Upper lobe of right lung (tissue), 1 donor: ENCODE measurements around the gene OCA2. TPM values are rescaled to one million over a fixed set of nuclear protein-coding genes. Genes with fewer than 3 reads are reported as not detected.

ENCODE experiments used
- ATAC-seq: fragments of 200-7000 bp; cut with Tn5 transposase; one replicate; pipeline ENCODE4 v1.9.1; 2020; ENCODE audit warnings: mild to moderate bottlenecking, moderate library complexity
- DNase-seq: peaks from one replicate; pipeline ENCODE4 v3.0.0-alpha.2; 2020
- H3K27ac ChIP-seq: fragments of 200-600 bp; one replicate; pipeline ENCODE4 v1.8.0; 2022
- H3K27me3 ChIP-seq: fragments of 200-600 bp; one replicate; pipeline ENCODE4 v1.8.0; 2022; ENCODE audit warnings: mild to moderate bottlenecking
- H3K36me3 ChIP-seq: fragments of 200-600 bp; one replicate; pipeline ENCODE4 v1.8.0; 2022
- H3K4me1 ChIP-seq: fragments of 200-600 bp; one replicate; pipeline ENCODE4 v1.8.0; 2022
- H3K4me3 ChIP-seq: fragments of 200-600 bp; one replicate; pipeline ENCODE4 v1.8.0; 2022; ENCODE audit warnings: mild to moderate bottlenecking
- H3K9me3 ChIP-seq: fragments of 200-600 bp; one replicate; pipeline ENCODE4 v1.8.0; 2022
- CTCF ChIP-seq: fragments of 200-600 bp; IDR thresholded peaks from one replicate; pipeline ENCODE4 v1.8.0; 2022; ENCODE audit warnings: antibody characterized with exemption
- intact Hi-C: fragments of 100-400 bp; cut with DNase I; formaldehyde crosslinking; loops from one replicate; pipeline ENCODE4 v1.11.0; 2022
- total RNA-seq: library from RNA; stranded (reverse); fragmentation: NEBNext Ultra II Directional; extraction: Animal tissue kit (Norgen Biotek cat#: 25700); gene quantifications from one replicate; pipeline ENCODE4 v1.2.1, GENCODE V29; 2021
- donor health status: DM: no; HTN: yes; CAD: no; lungs with severe emphysema.

OCA2 gene
- total RNA-seq, 1 donor from 2014 or later: 0.55 TPM

GRCh38 chr15:27774638-27775037 is 324.5 kb downstream of the OCA2 start:
- no peaks in the 10 kb centered on the region for H3K27me3 ChIP-seq
- intact Hi-C loops: no loop called here
- no peak for ATAC-seq
- H3K27ac ChIP-seq: no peak overlapping the region
- H3K4me1 ChIP-seq: no peaks in the 10 kb centered on the region
- no peaks in the 10 kb centered on the region for H3K36me3 ChIP-seq
- TF ChIP-seq CTCF: no peak
- no peaks in the 10 kb centered on the region for H3K9me3 ChIP-seq
- no peak overlapping the region for H3K4me3 ChIP-seq
- no peak for DNase-seq

GRCh38 chr15:27774191-27774590 is 324.9 kb downstream of the OCA2 start:
- intact Hi-C loops: no loop called here
- no peak for TF ChIP-seq CTCF

GRCh38 chr15:27771892-27772291 is 327.2 kb downstream of the OCA2 start:
- ATAC-seq: no peak
- no peak for DNase-seq

More at GRCh38 chr15:27774191-27774590, 324.9 kb downstream of the OCA2 start:
- H3K36me3 ChIP-seq: no peaks in the 10 kb centered on the region
- H3K9me3 ChIP-seq: no peaks in the 10 kb centered on the region
- no peak for DNase-seq
- no peak for ATAC-seq
- H3K27ac ChIP-seq: no peak overlapping the region
- H3K27me3 ChIP-seq: no peaks in the 10 kb centered on the region
- H3K4me3 ChIP-seq: no peak overlapping the region
- H3K4me1 ChIP-seq: no peaks in the 10 kb centered on the region

GRCh38 chr15:27770769-27771554 is 328.2 kb downstream of the OCA2 start:
- Histone ChIP-seq H3K36me3 (no peaks in the 10 kb centered on the region), H3K27ac (no peak overlapping the region), H3K4me1 (no peaks in the 10 kb centered on the region), H3K27me3 (no peaks in the 10 kb centered on the region), H3K4me3 (no peak overlapping the region), H3K9me3 (no peaks in the 10 kb centered on the region)
- ATAC-seq: no peak
- intact Hi-C loops: no loop called here
- no peak for TF ChIP-seq CTCF
- no peak for DNase-seq

More at GRCh38 chr15:27771892-27772291, 327.2 kb downstream of the OCA2 start:
- Histone ChIP-seq H3K4me1 (no peaks in the 10 kb centered on the region), H3K27me3 (no peaks in the 10 kb centered on the region), H3K9me3 (no peaks in the 10 kb centered on the region), H3K36me3 (no peaks in the 10 kb centered on the region), H3K4me3 (no peak overlapping the region), H3K27ac (no peak overlapping the region)
- intact Hi-C loops: no loop called here
- no peak for TF ChIP-seq CTCF

- no peaks in the 10 kb centered on the region for H3K36me3 ChIP-seq
- no peak overlapping the region for H3K4me3 ChIP-seq
- no peak for DNase-seq
- intact Hi-C loops: no loop called here
- no peak for TF ChIP-seq CTCF
- no peaks in the 10 kb centered on the region for H3K9me3 ChIP-seq
- H3K4me1 ChIP-seq: no peaks in the 10 kb centered on the region
- ATAC-seq: peak; percentile 33
- H3K27me3 ChIP-seq: no peaks in the 10 kb centered on the region
- no peak overlapping the region for H3K27ac ChIP-seq
Observed at GRCh38 chr15:27770086-27770607, 329.0 kb downstream of the OCA2 start.
